ENCODE measurements around the gene CYP24A1. TPM values are rescaled to one million over a fixed set of nuclear protein-coding genes. Genes with fewer than 3 reads are reported as not detected.
A peak's percentile ranks its signal among the peaks of the same experiment; 100 is the strongest.

CYP24A1 gene
- total and polyA plus RNA-seq, 2 of the 13 experiments (the other 11 are each of a cell fraction or from before 2014, with no cell fraction given) = 9.4 to 32.7 TPM

GRCh38 chr20:54107600-54108325, 66.0 kb downstream of the CYP24A1 start (continued):
- TF ChIP-seq PATZ1 (CRISPR knock-in tag; IDR thresholded peaks at IDR 0.05) (peak; percentile 86), WIZ (CRISPR knock-in tag; IDR thresholded peaks at IDR 0.05) (no peak), TCF12 (IDR thresholded peaks at IDR 0.05) (no peak), TCF12 (CRISPR knock-in tag; IDR thresholded peaks at IDR 0.05) (peak; percentile 79; the same call in 1 of the 2 replicates), GATAD1 (CRISPR knock-in tag; IDR thresholded peaks at IDR 0.05) (peak; percentile 56; the same call in 1 of the 2 replicates), ZNF331 (CRISPR knock-in tag; IDR thresholded peaks at IDR 0.05) (peak; percentile 93), CHD2 (IDR thresholded peaks at IDR 0.05; ENCODE audit: low read depth, low read length) (no peak), SP4 (CRISPR knock-in tag; IDR thresholded peaks at IDR 0.05) (peak; percentile 59; the same call in 1 of the 2 replicates), ZBTB7B (CRISPR knock-in tag; IDR thresholded peaks at IDR 0.05) (peak; percentile 83; the same call in 1 of the 2 replicates), ZBTB7A (CRISPR knock-in tag; IDR thresholded peaks at IDR 0.05) (peak; percentile 57; the same call in 1 of the 2 replicates), CCDC6 (CRISPR knock-in tag; IDR thresholded peaks at IDR 0.05) (peak; percentile 89; the same call in 1 of the 2 replicates), TBX2 (CRISPR knock-in tag; IDR thresholded peaks at IDR 0.05; ENCODE audit: borderline replicate concordance) (peak; percentile 100), MED8 (CRISPR knock-in tag; IDR thresholded peaks at IDR 0.05; ENCODE audit: insufficient replicate concordance) (peak; percentile 85), PHF20 (CRISPR knock-in tag; IDR thresholded peaks at IDR 0.05) (peak; percentile 31; the same call in 1 of the 2 replicates), ZNF512 (CRISPR knock-in tag; IDR thresholded peaks at IDR 0.05) (no peak), TCF7L2 (IDR thresholded peaks at IDR 0.05; ENCODE audit: low read depth, low read length) (no peak), GLMP (CRISPR knock-in tag; IDR thresholded peaks at IDR 0.05; ENCODE audit: borderline replicate concordance) (no peak), IKZF4 (CRISPR knock-in tag; IDR thresholded peaks at IDR 0.05; ENCODE audit: borderline replicate concordance, low read depth, not compliant biosample characterization) (no peak), MLX (CRISPR knock-in tag; IDR thresholded peaks at IDR 0.05) (peak; percentile 96), ZBTB37 (CRISPR knock-in tag; IDR thresholded peaks at IDR 0.05) (no peak), POLR2A (IDR thresholded peaks at IDR 0.05; ENCODE audit: insufficient read depth in 1 of 2, low read depth in 2 of 2, low read length in 2 of 2) (peak; percentile 80 to 91), NFE2 (CRISPR knock-in tag; IDR thresholded peaks at IDR 0.05) (no peak), CREM (IDR thresholded peaks at IDR 0.05) (peak; percentile 89), CREM (CRISPR knock-in tag; IDR thresholded peaks at IDR 0.05) (no peak), SRSF1 (optimal IDR thresholded peaks at IDR 0.05; ENCODE audit: low read depth, low read length) (no peak)
